Brain microvascular endothelial cell (primary cell): ENCODE measurements around the gene WWC2.
"Not testable (repeated sequence)": the region's sequence is repeated elsewhere in the genome, so short reads cannot be mapped to it uniquely, and the experiment has no call there.

ENCODE experiments used
- DNase-seq: peaks from one replicate; pipeline ENCODE4 v3.0.0-alpha.2; 2020
- H3K27ac ChIP-seq: fragments of 250-450 bp; sonication (Bioruptor Pico); 2 replicates; pipeline ENCODE4 v1.5.1; 2020; ENCODE audit warnings: mild to moderate bottlenecking, moderate library complexity
- H3K27me3 ChIP-seq: fragments of 250-450 bp; sonication (Bioruptor Pico); replicated peaks from 2 replicates; pipeline ENCODE4 v1.5.1; 2020; ENCODE audit warnings: mild to moderate bottlenecking
- H3K36me3 ChIP-seq: fragments of 250-450 bp; sonication (Bioruptor Pico); replicated peaks from 2 replicates; pipeline ENCODE4 v1.5.1; 2020; ENCODE audit warnings: mild to moderate bottlenecking
- H3K4me3 ChIP-seq: 2 replicates; pipeline ENCODE4 v1.5.1; 2011; ENCODE audit warnings: low read depth, mild to moderate bottlenecking, control low read depth, low read length, moderate library complexity
- in situ Hi-C: cut with HindIII; loops from 2 replicates; pipeline ENCODE4 v1.10.0; 2017; ENCODE audit warnings: low sequenced_read_pairs, low pct_ligation_motif_present
- TF ChIP-seq, protein P1 (sequence below): IDR thresholded peaks from 2 replicates; pipeline ENCODE4 v1.5.1; 2011; ENCODE audit warnings: low read depth, mild to moderate bottlenecking, moderate library complexity, low read length, control low read depth, inconsistent platforms; ENCODE audit errors: missing control alignments

WWC2 gene

GRCh38 chr4:183149616-183150539, 50.8 kb downstream of the WWC2 start:
- TF ChIP-seq, protein P1, sequence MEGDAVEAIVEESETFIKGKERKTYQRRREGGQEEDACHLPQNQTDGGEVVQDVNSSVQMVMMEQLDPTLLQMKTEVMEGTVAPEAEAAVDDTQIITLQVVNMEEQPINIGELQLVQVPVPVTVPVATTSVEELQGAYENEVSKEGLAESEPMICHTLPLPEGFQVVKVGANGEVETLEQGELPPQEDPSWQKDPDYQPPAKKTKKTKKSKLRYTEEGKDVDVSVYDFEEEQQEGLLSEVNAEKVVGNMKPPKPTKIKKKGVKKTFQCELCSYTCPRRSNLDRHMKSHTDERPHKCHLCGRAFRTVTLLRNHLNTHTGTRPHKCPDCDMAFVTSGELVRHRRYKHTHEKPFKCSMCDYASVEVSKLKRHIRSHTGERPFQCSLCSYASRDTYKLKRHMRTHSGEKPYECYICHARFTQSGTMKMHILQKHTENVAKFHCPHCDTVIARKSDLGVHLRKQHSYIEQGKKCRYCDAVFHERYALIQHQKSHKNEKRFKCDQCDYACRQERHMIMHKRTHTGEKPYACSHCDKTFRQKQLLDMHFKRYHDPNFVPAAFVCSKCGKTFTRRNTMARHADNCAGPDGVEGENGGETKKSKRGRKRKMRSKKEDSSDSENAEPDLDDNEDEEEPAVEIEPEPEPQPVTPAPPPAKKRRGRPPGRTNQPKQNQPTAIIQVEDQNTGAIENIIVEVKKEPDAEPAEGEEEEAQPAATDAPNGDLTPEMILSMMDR: no peak
- no peak for DNase-seq
- H3K4me3 ChIP-seq: no peak overlapping the region
- no peak overlapping the region for H3K27ac ChIP-seq
- in situ Hi-C loops: no loop called here
- H3K27me3 ChIP-seq: no peaks in the 10 kb centered on the region
- H3K36me3 ChIP-seq: no peaks in the 10 kb centered on the region

- H3K36me3 ChIP-seq, DNase-seq, H3K27ac ChIP-seq, H3K4me3 ChIP-seq, H3K27me3 ChIP-seq, in situ Hi-C loops: not testable (repeated sequence)
Observed at GRCh38 chr4:183150664-183151063, 51.6 kb downstream of the WWC2 start.

- H3K36me3 ChIP-seq, H3K27me3 ChIP-seq, H3K27ac ChIP-seq, H3K4me3 ChIP-seq, DNase-seq, in situ Hi-C loops: not testable (repeated sequence)
Observed at GRCh38 chr4:183152232-183152631, 53.2 kb downstream of the WWC2 start.

GRCh38 chr4:183153190-183153916, 54.3 kb downstream of the WWC2 start:
- in situ Hi-C loops: no loop called here
- TF ChIP-seq, protein P1: no peak
- H3K27me3 ChIP-seq: no peaks in the 10 kb centered on the region
- H3K36me3 ChIP-seq: no peaks in the 10 kb centered on the region
- no peak overlapping the region for H3K27ac ChIP-seq
- no peak overlapping the region for H3K4me3 ChIP-seq
- no peak for DNase-seq

GRCh38 chr4:183154701-183155391, 55.8 kb downstream of the WWC2 start:
- Histone ChIP-seq H3K27ac (no peak overlapping the region), H3K36me3 (no peaks in the 10 kb centered on the region), H3K27me3 (no peaks in the 10 kb centered on the region), H3K4me3 (no peak overlapping the region)
- in situ Hi-C loops: no loop called here
- no peak for DNase-seq
- TF ChIP-seq, protein P1: no peak

GRCh38 chr4:183155450-183156184, 56.6 kb downstream of the WWC2 start:
- Histone ChIP-seq H3K27me3 (no peaks in the 10 kb centered on the region), H3K4me3 (no peak overlapping the region), H3K27ac (no peak overlapping the region), H3K36me3 (no peaks in the 10 kb centered on the region)
- no peak for DNase-seq
- in situ Hi-C loops: no loop called here
- TF ChIP-seq, protein P1: no peak
